Mesothelial cell of epicardium (in vitro differentiated cells): ENCODE results near the gene ACTMAP. TPM values are rescaled to one million over a fixed set of nuclear protein-coding genes. Genes with fewer than 3 reads are reported as not detected.

Experiments
- DNase-seq, 2 experiments: peaks; one replicate each; pipeline ENCODE4 v3.0.0; 2021; ENCODE audit warnings: low spot score in 2 of 2; ENCODE audit not compliant: unreplicated experiment in 2 of 2
- H3K27ac Mint-ChIP-seq: 2 replicates; pipeline ENCODE4 v1.8.0; 2021; ENCODE audit warnings: mixed read lengths
- H3K27me3 Mint-ChIP-seq: 2 replicates; pipeline ENCODE4 v1.8.0; 2021; ENCODE audit warnings: low read depth, mixed read lengths
- H3K36me3 Mint-ChIP-seq: 2 replicates; pipeline ENCODE4 v1.8.0; 2021; ENCODE audit warnings: mixed read lengths
- H3K4me1 Mint-ChIP-seq: 2 replicates; pipeline ENCODE4 v1.8.0; 2021; ENCODE audit warnings: mixed read lengths
- H3K4me3 Mint-ChIP-seq: 2 replicates; pipeline ENCODE4 v1.8.0; 2021; ENCODE audit warnings: mild to moderate bottlenecking, moderate library complexity, mixed read lengths
- H3K9me3 Mint-ChIP-seq: 2 replicates; pipeline ENCODE4 v1.8.0; 2021; ENCODE audit warnings: mixed read lengths
- total RNA-seq: library from RNA; stranded (reverse); gene quantifications from 3 replicates; pipeline ENCODE4 v1.2.1, GENCODE V29; 2021
- TF ChIP-seq, protein P1 (sequence below): fragments of 200-600 bp; sonication (generic); IDR thresholded peaks from one replicate; pipeline ENCODE4 v1.5.0; 2021; ENCODE audit warnings: antibody characterized with exemption; ENCODE audit not compliant: unreplicated experiment

The ACTMAP gene
- total RNA-seq, 1 donor from 2014 or later: 15.0 TPM

GRCh38 chr19:40752257-40752781 is 2.0 kb upstream of the ACTMAP start:
- H3K9me3 Mint-ChIP-seq: no peaks in the 10 kb centered on the region
- peak overlapping the region; percentile 90 for H3K4me3 Mint-ChIP-seq
- TF ChIP-seq, protein P1, sequence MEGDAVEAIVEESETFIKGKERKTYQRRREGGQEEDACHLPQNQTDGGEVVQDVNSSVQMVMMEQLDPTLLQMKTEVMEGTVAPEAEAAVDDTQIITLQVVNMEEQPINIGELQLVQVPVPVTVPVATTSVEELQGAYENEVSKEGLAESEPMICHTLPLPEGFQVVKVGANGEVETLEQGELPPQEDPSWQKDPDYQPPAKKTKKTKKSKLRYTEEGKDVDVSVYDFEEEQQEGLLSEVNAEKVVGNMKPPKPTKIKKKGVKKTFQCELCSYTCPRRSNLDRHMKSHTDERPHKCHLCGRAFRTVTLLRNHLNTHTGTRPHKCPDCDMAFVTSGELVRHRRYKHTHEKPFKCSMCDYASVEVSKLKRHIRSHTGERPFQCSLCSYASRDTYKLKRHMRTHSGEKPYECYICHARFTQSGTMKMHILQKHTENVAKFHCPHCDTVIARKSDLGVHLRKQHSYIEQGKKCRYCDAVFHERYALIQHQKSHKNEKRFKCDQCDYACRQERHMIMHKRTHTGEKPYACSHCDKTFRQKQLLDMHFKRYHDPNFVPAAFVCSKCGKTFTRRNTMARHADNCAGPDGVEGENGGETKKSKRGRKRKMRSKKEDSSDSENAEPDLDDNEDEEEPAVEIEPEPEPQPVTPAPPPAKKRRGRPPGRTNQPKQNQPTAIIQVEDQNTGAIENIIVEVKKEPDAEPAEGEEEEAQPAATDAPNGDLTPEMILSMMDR: no peak
- peaks cover 53% of the 10 kb centered on the region for H3K4me1 Mint-ChIP-seq
- peaks cover 16% of the 10 kb centered on the region for H3K36me3 Mint-ChIP-seq
- no peaks in the 10 kb centered on the region for H3K27me3 Mint-ChIP-seq
- no peak for DNase-seq
- H3K27ac Mint-ChIP-seq: peak overlapping the region; percentile 97

DNA sequence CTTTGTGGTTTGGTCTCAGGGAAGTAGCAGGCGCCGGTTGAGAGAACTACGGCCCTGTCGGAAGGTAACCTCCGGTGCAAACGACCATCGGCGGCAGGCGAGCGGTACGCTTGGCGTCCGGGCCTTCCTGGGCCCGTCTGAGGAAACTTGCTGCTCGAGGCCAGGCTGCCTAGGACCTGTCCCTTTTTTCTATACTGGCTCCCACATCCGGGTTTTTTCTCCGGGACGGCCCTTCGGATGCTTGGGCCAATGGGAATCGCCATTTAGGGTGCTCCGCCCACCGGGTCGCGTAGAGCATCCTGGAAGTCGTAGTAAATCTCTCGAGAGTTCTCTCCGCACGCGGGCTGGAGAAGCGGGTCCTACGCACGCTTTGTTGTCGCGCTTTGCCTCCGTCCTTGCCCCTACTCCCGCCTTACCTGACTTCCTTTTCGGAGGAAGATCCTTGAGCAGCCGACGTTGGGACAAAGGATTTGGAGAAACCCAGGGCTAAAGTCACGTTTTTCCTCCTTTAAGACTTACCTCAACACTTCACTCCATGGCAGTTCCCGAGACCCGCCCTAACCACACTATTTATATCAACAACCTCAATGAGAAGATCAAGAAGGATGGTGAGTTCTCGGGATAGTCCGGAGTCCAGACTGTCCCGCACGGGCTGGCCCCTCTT is 729 bp upstream of the ACTMAP start, which contains the start of gene SNRPA:
Gene SNRPA, plus strand, starts transcription at position 330 of the 664 bp plus-strand sequence. Its CDS starts 206 bp downstream, at position 536.
- peaks cover 10% of the 10 kb centered on the region for H3K36me3 Mint-ChIP-seq
- H3K9me3 Mint-ChIP-seq: no peaks in the 10 kb centered on the region
- peaks cover 50% of the 10 kb centered on the region for H3K4me1 Mint-ChIP-seq
- H3K4me3 Mint-ChIP-seq: peak within 1 kb of the TSS; percentile 90
- TF ChIP-seq, protein P1: no peak
- peak; percentile 91 to 96 for DNase-seq
- H3K27ac Mint-ChIP-seq: peak within 1 kb of the TSS; percentile 97
- no peaks in the 10 kb centered on the region for H3K27me3 Mint-ChIP-seq

- H3K4me3 Mint-ChIP-seq: no peak overlapping the region
- DNase-seq: no peak
- no peaks in the 10 kb centered on the region for H3K9me3 Mint-ChIP-seq
- TF ChIP-seq, protein P1: no peak
- no peak overlapping the region for H3K27ac Mint-ChIP-seq
- peaks cover 43% of the 10 kb centered on the region for H3K4me1 Mint-ChIP-seq
- no peaks in the 10 kb centered on the region for H3K27me3 Mint-ChIP-seq
- H3K36me3 Mint-ChIP-seq: peaks cover under 1% of the 10 kb centered on the region
Measured at GRCh38 chr19:40747536-40747935, 2.7 kb downstream of the ACTMAP start.

GRCh38 chr19:40745402-40745780 is 4.9 kb downstream of the ACTMAP start:
- H3K36me3 Mint-ChIP-seq: no peaks in the 10 kb centered on the region
- peaks cover 28% of the 10 kb centered on the region for H3K4me1 Mint-ChIP-seq
- TF ChIP-seq, protein P1: no peak
- no peaks in the 10 kb centered on the region for H3K9me3 Mint-ChIP-seq
- peak overlapping the region; percentile 89 for H3K27ac Mint-ChIP-seq
- H3K27me3 Mint-ChIP-seq: no peaks in the 10 kb centered on the region
- DNase-seq: no peak
- no peak overlapping the region for H3K4me3 Mint-ChIP-seq

GRCh38 chr19:40744554-40745401 is 5.5 kb downstream of the ACTMAP start:
- DNase-seq: no peak

More at GRCh38 chr19:40744554-40745401, 5.5 kb downstream of the ACTMAP start:
- Mint-ChIP-seq H3K27ac (peak overlapping the region; percentile 89), H3K4me1 (peaks cover 22% of the 10 kb centered on the region), H3K36me3 (no peaks in the 10 kb centered on the region), H3K9me3 (no peaks in the 10 kb centered on the region), H3K4me3 (no peak overlapping the region), H3K27me3 (no peaks in the 10 kb centered on the region)
- TF ChIP-seq, protein P1: no peak
